Tibial artery (tissue), 4 donors: ENCODE results near the gene SLC25A11.
"Not testable (repeated sequence)": the region's sequence is repeated elsewhere in the genome, so short reads cannot be mapped to it uniquely, and the experiment has no call there.

Experiments
- DNase-seq, 2 donors: peaks; one replicate each; pipeline ENCODE4 v3.0.0-alpha.2; 2019
- H3K27ac ChIP-seq, 2 donors: fragments of 200-600 bp; sonication (generic) in 1 of 2; 1 replicate in 1 of 2; 2 replicates in 1 of 2; pipeline ENCODE4 v1.5.1; 2018 to 2019; ENCODE audit warnings: mild to moderate bottlenecking in 1 of 2
- H3K27me3 ChIP-seq, 2 donors: fragments of 200-600 bp; sonication (generic) in 1 of 2; one replicate each; pipeline versions ENCODE4 v1.5.1 to v1.6.0; 2016 to 2019
- H3K36me3 ChIP-seq, 3 donors: fragments of 200-600 bp; sonication (generic) in 2 of 3; one replicate each; pipeline ENCODE4 v1.5.1; 2016 to 2019; ENCODE audit warnings: mild to moderate bottlenecking in 2 of 3
- H3K4me1 ChIP-seq, 4 donors: fragments of 200-600 bp; sonication (generic) in 2 of 4; 1 replicate in 3 of 4; 2 replicates in 1 of 4; pipeline ENCODE4 v1.5.1; 2016 to 2019
- H3K4me3 ChIP-seq, 2 donors: fragments of 200-600 bp; sonication (generic) in 1 of 2; 1 replicate in 1 of 2; 2 replicates in 1 of 2; pipeline ENCODE4 v1.5.1; 2018 to 2019; ENCODE audit warnings: mild to moderate bottlenecking in 2 of 2
- H3K9me3 ChIP-seq, 3 donors: fragments of 200-600 bp; sonication (generic) in 1 of 3; one replicate each; pipeline ENCODE4 v1.5.1; 2016 to 2019
- CTCF ChIP-seq, 2 experiments: fragments of 200-600 bp in 1 of 2; fragments of 450-650 bp in 1 of 2; IDR thresholded peaks; one replicate each; pipeline ENCODE4 v1.5.1; 2017 to 2019; ENCODE audit warnings: antibody characterized with exemption in 2 of 2, mild to moderate bottlenecking in 1 of 2, moderate library complexity in 1 of 2
- intact Hi-C: fragments of 100-400 bp; cut with DNase I; formaldehyde crosslinking; loops from one replicate; pipeline ENCODE4 v1.15.0; 2023; ENCODE audit warnings: low total_unique reads

The SLC25A11 gene

GRCh38 chr17:4920351-4921048 lies 19.3 kb downstream of the SLC25A11 start:
- intact Hi-C loops, result no loop called here
- no peak for DNase-seq
- Histone ChIP-seq H3K27ac (no peak overlapping the region), H3K4me1 (no peaks in the 10 kb centered on the region), H3K4me3 (no peak overlapping the region), H3K27me3 (peaks cover 0 to 5% of the 10 kb centered on the region in 2 donors), H3K9me3 (no peaks in the 10 kb centered on the region), H3K36me3 (no peaks in the 10 kb centered on the region)
- TF ChIP-seq CTCF (IDR thresholded peaks at IDR 0.05), result no peak

- no peaks in the 10 kb centered on the region for H3K4me1 ChIP-seq
These were observed 20.3 kb downstream of the SLC25A11 start for GRCh38 chr17:4919511-4920047.

GRCh38 chr17:4914551-4914950 lies 25.3 kb downstream of the SLC25A11 start:
- H3K27me3 ChIP-seq, H3K9me3 ChIP-seq, H3K4me3 ChIP-seq, intact Hi-C loops, H3K27ac ChIP-seq, DNase-seq, H3K4me1 ChIP-seq, H3K36me3 ChIP-seq: not testable (repeated sequence)

More at GRCh38 chr17:4919511-4920047, 20.3 kb downstream of the SLC25A11 start:
- Histone ChIP-seq H3K36me3 (no peaks in the 10 kb centered on the region), H3K4me3 (no peak overlapping the region), H3K27ac (no peak overlapping the region), H3K9me3 (no peaks in the 10 kb centered on the region), H3K27me3 (peaks cover 0 to 5% of the 10 kb centered on the region in 2 donors)
- no peak for TF ChIP-seq CTCF (IDR thresholded peaks at IDR 0.05)
- intact Hi-C loops, result no loop called here
- no peak for DNase-seq

GRCh38 chr17:4913994-4914393 lies 25.9 kb downstream of the SLC25A11 start:
- Histone ChIP-seq H3K36me3 (no peaks in the 10 kb centered on the region), H3K9me3 (no peaks in the 10 kb centered on the region), H3K27ac (no peak overlapping the region), H3K27me3 (peaks cover 0 to 5% of the 10 kb centered on the region in 2 donors), H3K4me1 (peaks cover 0 to 9% (median 3%) of the 10 kb centered on the region in 4 donors), H3K4me3 (no peak overlapping the region)
- no peak for DNase-seq
- intact Hi-C loops, result no loop called here
- TF ChIP-seq CTCF (IDR thresholded peaks at IDR 0.05), result no peak

GRCh38 chr17:4908711-4909496 lies 30.9 kb downstream of the SLC25A11 start:
- Histone ChIP-seq H3K4me1 (peaks cover 0 to 14% (median 3%) of the 10 kb centered on the region in 4 donors), H3K27ac (peak overlapping the region; percentile 21 to 32), H3K4me3 (no peak overlapping the region), H3K36me3 (no peaks in the 10 kb centered on the region), H3K27me3 (peaks cover 0 to 6% of the 10 kb centered on the region in 2 donors), H3K9me3 (no peaks in the 10 kb centered on the region)
- intact Hi-C loops, result loop anchor here (2.0 to 5.0 kb wide), 2 partner anchors 78 to 153 kb away; partner anchors contain the start of gene CAMTA2
- DNase-seq, result peak; percentile 93 to 95
- peak; percentile 85 for TF ChIP-seq CTCF (IDR thresholded peaks at IDR 0.05)

GRCh38 chr17:4908301-4908700 lies 31.5 kb downstream of the SLC25A11 start:
- no peaks in the 10 kb centered on the region for H3K9me3 ChIP-seq
- peaks cover 0 to 8% of the 10 kb centered on the region in 2 donors for H3K27me3 ChIP-seq
- H3K4me1 ChIP-seq, result peaks cover 0 to 18% (median 3%) of the 10 kb centered on the region in 4 donors
- H3K4me3 ChIP-seq, result no peak overlapping the region
- peak overlapping the region in 1 of 2 donors; percentile 32 for H3K27ac ChIP-seq
- H3K36me3 ChIP-seq, result no peaks in the 10 kb centered on the region
- no peak for DNase-seq
- intact Hi-C loops, result loop anchor here (2.0 to 5.0 kb wide), 2 partner anchors 78 to 154 kb away; partner anchors contain the start of gene CAMTA2
- TF ChIP-seq CTCF (IDR thresholded peaks at IDR 0.05), result no peak

GRCh38 chr17:4906642-4907041 lies 33.2 kb downstream of the SLC25A11 start:
- H3K27me3 ChIP-seq, DNase-seq, H3K27ac ChIP-seq, H3K9me3 ChIP-seq, H3K36me3 ChIP-seq, H3K4me3 ChIP-seq: not testable (repeated sequence)
- H3K4me1 ChIP-seq, result peaks cover 0 to 31% (median 4%) of the 10 kb centered on the region in 4 donors
- intact Hi-C loops, result loop anchor here (5.0 kb wide), 1 partner anchor 156 kb away; no protein-coding TSS in a partner anchor
